KBM-7 (cell line): ENCODE measurements around the gene C8G.

Experiments
- DNase-seq: peaks from one replicate; pipeline ENCODE4 v3.0.0-alpha.2; 2015
- in situ Hi-C: fragments of 300-500 bp; cut with MboI; formaldehyde crosslinking; loops from 2 replicates; pipeline ENCODE4 v1.14.3; 2020; ENCODE audit warnings: low sequenced_read_pairs, low pct_unique_long_range_greater_than_20kb, mixed read lengths

C8G gene

DNA sequence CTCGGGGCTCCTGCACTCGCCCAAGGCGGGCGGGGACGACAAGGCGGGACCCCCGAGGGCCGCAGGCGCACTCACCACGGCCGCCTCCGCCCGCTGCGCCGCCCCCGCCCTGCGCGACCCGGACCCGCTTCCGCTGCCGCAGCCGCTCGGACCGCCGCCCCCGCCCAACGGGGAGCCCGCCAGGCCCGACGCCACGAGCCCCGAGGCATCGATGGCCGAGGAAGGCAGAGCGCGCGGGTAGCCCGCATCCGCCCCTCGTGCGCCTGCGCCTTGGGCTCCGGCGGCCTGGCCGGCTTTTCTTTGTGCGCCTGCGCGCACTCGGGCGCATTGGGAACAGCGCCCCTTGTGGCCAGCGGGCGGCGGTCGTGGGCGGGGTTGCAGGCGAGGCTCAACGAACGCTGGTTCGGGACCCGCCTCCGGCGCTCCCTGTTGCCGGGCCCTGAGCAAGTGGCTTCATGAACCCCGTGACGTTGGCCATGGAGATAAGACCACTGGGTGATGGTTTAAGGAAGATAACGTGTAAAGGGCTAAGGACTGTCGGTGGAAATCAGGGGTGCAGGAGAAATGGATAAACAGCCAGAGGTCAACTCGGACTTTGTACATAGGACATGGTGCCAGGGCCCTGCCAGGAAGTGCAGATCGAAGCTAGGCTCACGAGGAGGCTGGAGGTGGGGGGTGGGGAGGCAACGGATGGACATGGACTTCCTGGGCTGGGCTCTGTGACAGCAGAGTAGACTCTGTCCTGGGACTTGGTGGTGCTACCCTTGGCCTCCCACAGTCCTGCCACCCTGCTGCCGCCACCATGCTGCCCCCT, at the start of gene C8G, which contains the start of gene FBXW5:
Gene C8G, plus strand, starts transcription at position 725 of the 814 bp plus-strand sequence. Its CDS starts 78 bp downstream, at position 803.
Gene FBXW5, minus strand, starts transcription at position 220 of the 814 bp plus-strand sequence. CDS start 655 bp downstream, outside the sequence.
- DNase-seq, result peak; percentile 91
- in situ Hi-C loops, result no loop called here

DNA sequence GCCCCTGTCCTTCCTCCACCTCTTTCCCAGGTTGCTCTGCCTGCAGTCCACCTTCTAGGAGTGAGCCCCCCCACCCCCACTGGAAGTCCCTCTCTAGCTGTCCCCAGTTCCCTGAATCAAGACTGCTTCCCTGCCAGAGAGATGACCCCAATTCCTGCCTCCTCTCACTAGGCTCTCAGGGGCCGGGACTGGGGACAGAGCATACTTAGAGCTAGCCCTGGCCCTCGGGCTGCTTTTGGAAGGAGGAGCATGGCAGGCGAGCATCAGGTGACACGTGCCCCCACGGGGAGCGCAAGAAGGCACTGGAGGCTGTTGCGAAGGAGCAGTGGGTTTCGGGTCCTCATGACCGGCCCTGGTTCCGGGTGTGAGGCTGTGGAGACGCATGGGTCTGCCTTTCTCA, 49.0 kb upstream of the C8G start:
- DNase-seq, result no peak
- in situ Hi-C loops, result no loop called here

DNA sequence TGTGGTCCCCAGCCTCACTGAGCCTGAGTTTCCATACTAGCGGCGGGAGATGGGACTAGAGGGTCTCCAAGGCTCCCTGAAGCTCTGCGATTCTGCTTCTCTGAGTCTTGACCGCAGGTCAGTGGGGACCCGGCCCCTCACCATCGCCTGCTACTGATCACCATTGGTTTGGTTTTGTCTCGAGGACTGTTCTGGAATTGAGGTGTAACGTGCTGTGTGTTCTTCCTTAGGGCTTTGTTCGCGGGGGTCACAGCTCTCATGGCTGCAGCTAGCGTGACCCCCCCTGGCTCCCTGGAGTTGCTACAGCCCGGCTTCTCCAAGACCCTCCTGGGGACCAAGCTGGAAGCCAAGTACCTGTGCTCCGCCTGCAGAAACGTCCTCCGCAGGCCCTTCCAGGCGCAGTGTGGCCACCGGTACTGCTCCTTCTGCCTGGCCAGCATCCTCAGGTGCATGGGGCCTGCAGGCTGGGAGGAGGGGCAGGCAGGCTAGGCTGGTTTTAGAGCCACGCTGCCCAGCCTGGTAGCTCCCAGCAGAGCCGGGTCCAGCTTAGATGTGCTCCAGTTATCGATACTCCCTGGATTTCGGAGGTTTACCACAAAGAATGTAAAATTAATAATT, 46.5 kb upstream of the C8G start:
- no peak for DNase-seq
- in situ Hi-C loops, result no loop called here

DNA sequence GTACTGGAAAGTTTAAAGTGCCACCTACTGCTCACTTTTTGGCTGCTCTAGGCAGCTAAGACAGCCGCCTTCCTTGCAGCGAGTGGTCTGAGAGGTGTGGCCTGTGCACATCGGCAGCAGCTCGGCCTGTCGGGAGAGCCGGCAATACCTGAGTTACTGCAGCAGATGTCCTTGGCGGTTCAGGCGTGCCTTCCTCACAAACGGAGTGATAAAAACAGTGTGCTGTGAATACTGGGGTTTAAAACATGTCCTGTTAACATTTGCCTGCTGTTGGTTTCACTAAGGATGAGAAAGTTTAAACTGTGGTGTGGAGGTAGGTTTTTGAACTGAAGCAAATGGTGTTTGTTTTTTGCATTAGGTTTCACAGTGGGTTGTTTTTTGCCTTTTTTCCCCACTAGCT, 45.8 kb upstream of the C8G start:
- in situ Hi-C loops, result no loop called here
- DNase-seq, result no peak

DNA sequence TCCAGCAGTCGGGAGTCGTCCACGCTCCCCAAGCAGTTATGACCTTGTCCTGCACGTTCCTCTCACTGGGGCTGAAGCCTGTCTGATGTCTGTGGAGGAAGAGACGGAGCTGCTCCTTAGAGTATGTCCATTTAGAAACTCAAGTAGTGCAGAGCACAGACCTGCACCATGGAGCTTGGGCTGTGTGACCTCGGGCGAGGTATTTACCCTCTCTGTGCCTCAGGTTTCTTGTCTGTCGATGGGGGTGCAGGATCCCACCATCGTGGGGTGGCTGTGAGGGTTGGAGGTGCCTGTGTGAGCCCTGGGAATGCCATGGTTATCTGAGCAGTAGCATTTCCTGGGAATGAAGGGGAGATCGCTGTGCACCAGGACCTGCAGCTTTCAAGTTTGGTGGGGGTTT, 44.5 kb upstream of the C8G start:
- DNase-seq, result no peak
- in situ Hi-C loops, result no loop called here

DNA sequence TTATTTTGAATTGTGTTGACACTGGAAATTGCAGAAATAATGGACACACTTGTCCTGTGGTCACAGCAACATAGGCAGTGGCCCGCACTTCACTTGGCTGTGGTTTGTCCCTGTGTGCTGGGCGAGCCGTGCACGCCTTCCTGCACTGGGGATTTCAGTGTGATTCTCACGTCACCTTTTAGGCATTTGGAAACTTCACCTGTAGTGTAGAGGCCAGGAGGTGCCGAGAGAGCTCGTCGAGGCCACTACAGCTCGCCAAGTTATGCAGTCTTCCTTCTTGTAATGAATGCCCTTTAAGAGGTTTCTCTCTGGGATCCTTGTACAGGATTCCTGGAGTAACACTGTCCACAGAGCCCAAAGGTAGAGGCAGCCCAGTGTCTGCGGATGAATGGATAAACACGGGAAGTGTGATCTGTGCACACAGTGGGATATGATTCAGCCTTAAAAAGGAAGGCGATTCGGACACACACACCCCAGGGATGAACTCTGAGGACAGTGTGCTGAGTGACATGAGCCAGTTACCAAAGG, 44.0 kb upstream of the C8G start:
- in situ Hi-C loops, result no loop called here
- DNase-seq, result no peak

DNA sequence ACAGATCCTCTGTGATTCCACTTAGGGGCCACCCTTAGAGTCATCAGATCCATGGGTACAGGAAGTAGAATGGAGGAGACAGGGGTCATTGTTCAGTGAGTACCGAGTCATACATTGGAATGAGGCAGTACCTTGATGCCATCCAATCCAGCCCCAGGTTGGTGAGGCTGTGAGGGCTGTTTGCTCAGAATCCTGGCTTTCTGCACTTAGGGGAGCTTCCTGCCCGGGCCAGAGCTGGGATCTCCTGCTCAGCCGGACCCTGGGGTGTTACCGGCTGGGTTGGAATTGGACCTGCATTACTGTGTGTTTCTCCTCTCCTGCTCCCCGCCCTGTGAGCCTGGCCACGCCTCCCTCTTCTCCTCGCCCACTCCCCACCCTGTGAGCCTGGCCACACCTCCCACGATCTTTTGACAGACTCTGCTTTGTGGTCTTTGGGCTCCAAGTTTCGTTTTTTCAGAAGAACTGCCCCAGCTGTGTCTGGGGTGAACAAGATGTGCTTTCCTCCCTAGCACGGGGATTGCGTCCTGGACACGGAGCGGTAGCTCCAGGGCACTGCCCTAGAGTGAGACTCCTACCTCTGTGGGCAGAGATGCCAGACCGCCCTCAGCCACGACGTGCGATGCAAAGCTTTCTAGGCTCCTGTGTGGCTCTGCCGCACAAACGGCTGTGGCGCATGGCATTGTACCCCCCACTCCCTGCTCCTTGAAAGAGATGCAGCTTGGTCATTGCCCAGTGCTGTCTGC, 43.4 kb upstream of the C8G start:
- no peak for DNase-seq
- in situ Hi-C loops, result no loop called here

DNA sequence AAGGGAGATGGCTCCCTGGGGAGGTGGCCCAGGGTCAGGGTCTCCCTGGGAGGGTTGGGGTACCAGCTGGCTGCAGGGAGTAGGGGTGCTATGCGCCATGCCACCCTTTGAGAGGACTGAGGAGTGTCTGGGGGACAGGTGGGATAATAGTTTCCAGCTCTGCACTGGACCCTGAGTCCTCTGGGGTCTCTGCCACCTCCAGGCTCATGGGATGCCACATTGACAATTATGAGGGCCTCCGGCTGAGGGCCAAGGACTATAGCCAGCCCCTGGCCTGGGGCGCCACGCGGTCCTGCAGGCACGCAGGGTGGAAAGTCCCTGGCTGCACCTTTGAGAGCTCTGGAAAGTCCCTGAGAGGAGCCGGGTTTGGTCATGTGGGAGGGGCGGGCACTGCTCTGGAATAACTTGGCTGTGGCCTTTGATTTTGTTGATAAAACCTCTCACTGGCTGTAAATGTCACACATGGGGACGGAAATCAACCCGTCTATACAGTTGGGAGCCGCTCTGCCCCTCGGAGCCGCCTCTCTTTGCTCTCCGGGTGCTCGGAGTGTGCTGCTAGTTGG, 42.7 kb upstream of the C8G start:
- in situ Hi-C loops, result no loop called here
- no peak for DNase-seq

DNA sequence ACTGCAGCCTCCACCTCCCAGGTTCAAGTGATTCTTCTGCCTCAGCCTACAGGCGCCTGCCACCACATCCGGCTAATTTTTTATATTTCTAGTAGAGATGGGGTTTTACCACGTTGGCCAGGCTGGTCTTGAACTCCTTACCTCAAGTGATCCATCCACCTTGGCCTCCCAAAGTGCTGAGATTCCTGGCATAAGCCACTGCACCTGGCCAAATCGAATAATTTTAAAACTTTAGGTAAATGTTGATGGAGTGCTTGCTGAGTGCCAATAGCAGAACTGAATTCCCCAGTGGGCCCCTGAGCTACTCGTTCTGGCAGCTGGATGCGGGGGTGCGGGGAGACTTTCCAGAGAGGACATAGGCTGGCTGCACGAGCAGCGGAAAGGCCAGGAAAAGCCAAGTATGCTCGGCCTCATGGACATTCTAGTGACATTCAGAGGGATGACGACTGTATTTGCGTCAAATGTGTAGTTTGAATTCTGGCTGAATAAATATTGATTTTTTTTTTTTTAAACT, 41.9 kb upstream of the C8G start:
- in situ Hi-C loops, result no loop called here
- no peak for DNase-seq

DNA sequence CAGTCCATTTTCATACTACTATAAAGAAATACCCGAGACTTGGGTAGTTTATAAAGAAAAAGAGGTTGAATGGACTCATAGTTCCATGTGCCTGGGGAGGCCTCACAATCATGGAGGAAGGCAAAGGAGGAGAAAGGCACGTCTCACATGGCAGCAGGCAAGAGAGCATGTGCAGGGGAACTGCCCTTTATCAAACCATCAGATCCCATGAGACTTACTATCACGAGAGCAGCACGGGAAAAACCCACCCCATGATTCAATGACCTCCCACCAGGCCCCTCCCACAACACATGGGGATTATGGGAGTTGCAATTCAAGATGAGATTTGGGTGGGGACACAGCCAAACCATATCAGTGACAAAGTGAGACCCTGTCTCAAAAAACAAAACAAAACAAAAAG, 38.8 kb upstream of the C8G start:
- in situ Hi-C loops, result no loop called here

DNA sequence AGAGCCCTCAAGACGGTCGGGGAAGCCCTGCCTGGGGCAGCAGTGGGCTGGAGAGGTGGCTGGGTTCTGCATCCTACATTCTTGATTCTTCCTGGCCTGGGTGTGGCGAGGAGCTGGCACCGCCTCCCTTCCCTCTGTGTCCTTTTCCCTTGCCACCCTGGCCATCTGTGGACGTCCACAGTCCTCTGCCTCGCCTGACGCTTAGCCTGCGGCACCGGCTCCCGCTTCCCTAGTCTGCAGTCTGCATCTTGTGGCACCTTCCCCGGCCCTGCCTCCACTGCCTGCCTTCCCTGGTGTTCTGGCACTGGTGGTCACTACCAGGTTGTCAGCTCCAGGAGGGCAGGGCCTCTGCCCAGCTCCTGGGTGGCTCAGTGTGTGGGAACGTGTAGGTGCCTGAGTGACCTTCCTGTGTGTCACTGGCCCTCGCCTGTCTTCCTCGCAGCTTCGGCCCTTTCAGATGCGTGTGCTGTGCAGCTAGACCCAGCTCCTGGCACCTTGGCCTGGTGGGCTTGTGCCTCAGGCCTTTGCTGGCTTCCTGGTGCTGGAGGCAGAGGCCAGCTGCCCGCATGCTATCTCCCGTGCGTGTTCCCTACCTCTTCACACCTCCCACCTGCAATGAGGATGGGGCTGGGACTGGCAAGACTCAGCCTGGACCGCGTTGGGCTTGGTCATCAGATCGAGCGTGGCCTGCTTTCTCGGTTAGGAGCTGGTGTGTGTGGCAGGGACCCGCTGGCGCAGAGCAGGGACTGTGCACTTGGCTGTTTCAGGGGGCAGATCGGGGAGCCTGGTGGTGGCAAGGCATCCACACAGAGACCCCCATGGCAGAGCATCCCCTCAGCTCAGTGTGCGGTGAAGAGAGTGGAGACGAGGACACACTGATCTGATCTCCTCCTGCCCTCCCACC, 37.8 kb upstream of the C8G start:
- in situ Hi-C loops, result no loop called here
- DNase-seq, result no peak

More for the DNA sequence above, 38.8 kb upstream of the C8G start:
- DNase-seq, result no peak

DNA sequence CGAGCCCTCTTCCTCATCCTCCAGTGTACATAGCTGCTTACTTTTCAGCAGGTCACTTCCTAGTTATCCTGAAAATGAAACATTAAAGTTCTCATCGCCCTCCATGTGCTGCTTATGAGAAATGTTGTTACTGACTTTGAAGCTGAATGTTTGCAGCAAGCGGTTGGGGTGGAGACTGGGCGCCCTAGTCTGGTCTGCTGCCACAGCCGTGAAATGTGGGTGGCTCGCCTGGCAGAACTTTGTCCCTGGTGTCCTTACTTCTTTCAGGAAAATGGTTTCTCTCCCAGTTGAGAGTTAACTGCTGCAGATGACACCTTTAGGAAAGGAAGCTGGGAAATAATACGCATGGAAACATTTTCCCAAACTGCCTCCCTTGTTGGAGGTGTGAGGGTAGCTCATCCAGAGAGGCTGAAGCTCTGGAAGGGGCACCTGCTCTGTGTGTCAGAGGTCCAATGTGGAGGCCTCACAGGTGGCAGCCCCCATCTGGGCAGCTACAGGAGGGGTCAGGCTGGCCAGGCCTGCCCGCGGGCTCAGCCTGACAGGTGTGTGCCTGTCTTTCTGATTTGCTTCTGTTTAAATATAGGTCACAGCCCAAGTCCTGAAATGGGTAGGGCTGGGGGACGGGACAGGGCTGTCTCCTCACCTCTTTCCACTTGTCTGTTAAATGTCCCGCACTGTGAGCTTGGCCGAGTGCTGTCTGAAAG, 34.7 kb upstream of the C8G start:
- DNase-seq, result no peak
- in situ Hi-C loops, result no loop called here

DNA sequence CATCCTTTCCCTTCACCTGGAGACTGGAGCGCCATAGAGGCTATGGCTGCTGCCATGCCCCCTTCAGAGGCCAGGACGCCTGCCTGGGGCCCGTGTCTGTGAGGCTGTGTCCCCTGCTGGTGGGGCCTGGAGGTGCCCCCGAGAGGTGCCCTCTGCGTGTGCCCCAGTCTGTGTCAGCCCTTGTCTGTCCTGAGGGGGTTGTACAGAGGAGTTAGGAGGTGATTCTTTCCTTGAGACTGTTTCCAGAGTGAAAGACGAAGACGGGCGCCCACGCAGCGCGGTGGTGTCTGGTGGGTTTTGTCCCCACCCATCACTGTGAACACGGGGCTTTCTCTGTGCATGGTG, 34.2 kb upstream of the C8G start:
- DNase-seq, result no peak
- in situ Hi-C loops, result no loop called here

DNA sequence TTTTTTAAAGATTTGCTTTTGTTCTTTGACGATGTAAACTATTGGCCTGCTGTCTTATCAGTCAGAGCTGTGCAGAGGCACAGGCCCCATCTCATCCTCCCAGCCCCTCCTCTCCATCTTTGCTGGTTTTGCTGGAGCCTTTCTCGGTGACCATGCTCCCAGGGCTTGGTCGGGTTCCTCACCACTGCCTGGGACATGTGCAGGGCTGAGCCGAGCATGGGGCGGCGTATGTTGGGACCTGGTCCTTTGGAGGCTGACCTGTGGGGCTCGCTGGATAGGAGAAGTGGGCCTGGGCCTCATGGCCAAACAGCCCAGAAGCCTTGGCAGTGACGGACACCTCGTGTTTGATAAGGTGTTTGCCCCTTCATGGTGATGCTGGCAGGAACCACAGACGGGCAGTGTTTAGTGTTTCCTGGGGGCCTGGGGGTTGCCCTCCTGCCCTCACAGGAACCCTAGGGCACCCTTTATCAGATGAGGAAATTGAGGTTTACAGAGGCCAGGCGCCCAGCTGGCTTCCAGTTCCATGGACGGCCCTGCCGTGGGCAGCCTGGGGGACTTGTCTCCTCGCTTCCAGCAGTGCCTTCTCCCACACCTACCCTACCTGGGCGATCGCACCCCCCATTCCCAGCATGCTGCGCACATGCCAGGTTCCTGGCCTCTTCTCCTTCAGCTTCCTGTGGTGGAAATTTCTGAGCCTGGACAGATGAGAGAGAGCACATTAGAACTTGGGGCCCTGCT, 31.2 kb upstream of the C8G start:
- in situ Hi-C loops, result no loop called here
- DNase-seq, result no peak

DNA sequence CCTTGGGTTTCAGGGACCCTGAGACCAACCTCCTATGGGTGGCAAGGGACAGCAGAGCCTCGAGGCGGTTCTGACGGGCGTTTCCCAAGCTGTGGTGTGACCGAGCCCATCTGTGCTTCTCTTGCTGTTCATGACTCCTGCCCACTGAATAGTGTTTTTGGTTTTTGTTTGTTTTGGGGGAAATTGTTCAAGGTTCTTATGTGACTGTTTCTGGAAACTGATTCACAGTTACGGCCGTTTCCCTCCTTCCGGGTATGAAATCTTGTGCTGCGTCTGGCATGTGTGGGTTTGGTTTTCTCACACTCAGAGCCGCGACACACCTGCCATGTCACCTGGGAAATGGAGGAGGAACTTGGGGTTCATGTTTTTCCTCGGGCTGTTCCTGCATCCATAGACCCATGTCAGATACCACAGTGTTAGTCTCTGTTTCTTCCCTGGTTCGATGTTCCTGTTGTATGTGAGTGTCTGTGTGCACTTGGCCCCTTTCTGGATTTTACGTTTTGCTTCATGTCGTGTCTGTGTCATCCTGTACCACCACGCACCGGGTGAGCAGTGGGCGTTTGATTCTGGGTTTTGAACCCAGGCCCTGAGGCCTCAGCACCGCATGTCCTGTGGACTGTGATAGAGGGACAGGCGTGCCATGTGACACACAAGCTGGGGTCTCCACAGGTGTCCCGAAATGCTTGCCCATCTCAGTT, 29.3 kb upstream of the C8G start:
- no peak for DNase-seq
- in situ Hi-C loops, result no loop called here

DNA sequence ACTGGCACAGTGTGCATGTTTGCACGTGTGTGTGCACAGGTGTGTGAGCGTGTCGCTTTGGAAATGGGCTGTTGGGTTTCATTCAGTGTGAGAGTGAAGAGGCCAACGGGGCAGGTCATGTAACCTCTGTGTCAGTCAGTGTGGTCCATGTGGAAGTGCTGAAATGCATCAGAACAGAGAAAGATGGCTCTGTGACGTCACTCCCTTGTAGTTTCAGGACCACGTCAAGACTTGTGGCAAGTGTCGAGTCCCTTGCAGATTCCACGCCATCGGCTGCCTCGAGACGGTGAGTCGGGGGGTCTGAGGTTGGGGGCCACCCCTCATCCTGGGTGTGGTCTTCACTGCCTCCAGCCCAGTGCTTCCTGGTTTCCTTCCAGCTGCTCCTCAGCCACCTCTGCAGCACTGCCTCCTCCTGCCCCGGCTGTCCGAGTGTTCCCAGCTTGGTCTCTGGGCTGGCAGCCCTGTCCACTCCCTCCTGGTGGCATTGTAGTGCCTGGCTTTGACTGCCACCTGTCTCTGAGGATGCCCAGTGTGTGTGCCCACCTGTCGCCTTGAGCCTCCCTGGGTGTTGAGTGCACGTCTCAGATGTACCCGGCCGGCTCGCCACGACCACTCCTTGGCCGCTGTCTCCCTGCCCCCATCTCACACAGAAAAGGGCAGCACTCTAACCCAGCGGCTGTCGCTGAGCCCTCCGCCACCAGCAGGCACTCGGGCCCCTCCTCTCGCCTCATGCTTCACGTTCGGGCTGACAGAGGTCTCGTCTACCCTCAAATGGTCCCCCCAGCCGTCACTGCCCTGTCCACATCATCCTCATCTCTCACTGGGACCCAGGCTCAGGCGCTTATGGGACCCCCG, 28.5 kb upstream of the C8G start:
- in situ Hi-C loops, result no loop called here
- DNase-seq, result no peak
